ENCODE data around the gene MYL6B.

The MYL6B gene

GRCh38 chr12:56204275-56204674 is 51.9 kb downstream of the MYL6B start:
- Histone ChIP-seq H3K27ac (no peak overlapping the region), H3K36me3 (ENCODE audit: insufficient read depth) (no peaks in the 10 kb centered on the region)

GRCh38 chr12:56205445-56205844 is 53.1 kb downstream of the MYL6B start:
- H3K27me3 ChIP-seq (ENCODE audit: insufficient read depth, low read depth) = no peaks in the 10 kb centered on the region
- TF ChIP-seq, protein P1, sequence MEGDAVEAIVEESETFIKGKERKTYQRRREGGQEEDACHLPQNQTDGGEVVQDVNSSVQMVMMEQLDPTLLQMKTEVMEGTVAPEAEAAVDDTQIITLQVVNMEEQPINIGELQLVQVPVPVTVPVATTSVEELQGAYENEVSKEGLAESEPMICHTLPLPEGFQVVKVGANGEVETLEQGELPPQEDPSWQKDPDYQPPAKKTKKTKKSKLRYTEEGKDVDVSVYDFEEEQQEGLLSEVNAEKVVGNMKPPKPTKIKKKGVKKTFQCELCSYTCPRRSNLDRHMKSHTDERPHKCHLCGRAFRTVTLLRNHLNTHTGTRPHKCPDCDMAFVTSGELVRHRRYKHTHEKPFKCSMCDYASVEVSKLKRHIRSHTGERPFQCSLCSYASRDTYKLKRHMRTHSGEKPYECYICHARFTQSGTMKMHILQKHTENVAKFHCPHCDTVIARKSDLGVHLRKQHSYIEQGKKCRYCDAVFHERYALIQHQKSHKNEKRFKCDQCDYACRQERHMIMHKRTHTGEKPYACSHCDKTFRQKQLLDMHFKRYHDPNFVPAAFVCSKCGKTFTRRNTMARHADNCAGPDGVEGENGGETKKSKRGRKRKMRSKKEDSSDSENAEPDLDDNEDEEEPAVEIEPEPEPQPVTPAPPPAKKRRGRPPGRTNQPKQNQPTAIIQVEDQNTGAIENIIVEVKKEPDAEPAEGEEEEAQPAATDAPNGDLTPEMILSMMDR (conservative IDR thresholded peaks at IDR 0.05; ENCODE audit: low read depth, low read length) = peak; percentile 39
- H3K4me3 ChIP-seq (IDR thresholded peaks at IDR 0.05; ENCODE audit: insufficient read depth, low read depth, low read length) = no peak overlapping the region
- no peak overlapping the region for H3K27ac ChIP-seq
- no peaks in the 10 kb centered on the region; the same call in 1 of the 2 replicates for H3K36me3 ChIP-seq (ENCODE audit: insufficient read depth)
- no peak overlapping the region for H2AFZ ChIP-seq (ENCODE audit: low read depth)
- H4K20me1 ChIP-seq (ENCODE audit: insufficient read depth) = no peaks in the 10 kb centered on the region
- H3K9ac ChIP-seq = no peak overlapping the region
- no peak overlapping the region for H3K4me2 ChIP-seq
- H3K79me2 ChIP-seq (ENCODE audit: insufficient read depth, low read depth) = no peaks in the 10 kb centered on the region
- peaks cover 5% of the 10 kb centered on the region for H3K4me1 ChIP-seq (ENCODE audit: low read depth, poor library complexity, severe bottlenecking)

More at GRCh38 chr12:56204275-56204674, 51.9 kb downstream of the MYL6B start:
- Histone ChIP-seq H3K79me2 (ENCODE audit: insufficient read depth, low read depth) (no peaks in the 10 kb centered on the region), H3K9ac (no peak overlapping the region), H4K20me1 (ENCODE audit: insufficient read depth) (no peaks in the 10 kb centered on the region), H3K27me3 (ENCODE audit: insufficient read depth, low read depth) (no peaks in the 10 kb centered on the region), H3K4me3 (IDR thresholded peaks at IDR 0.05; ENCODE audit: insufficient read depth, low read depth, low read length) (no peak overlapping the region), H2AFZ (ENCODE audit: low read depth) (no peak overlapping the region), H3K4me1 (ENCODE audit: low read depth, poor library complexity, severe bottlenecking) (peaks cover 5% of the 10 kb centered on the region), H3K4me2 (no peak overlapping the region)
- TF ChIP-seq, protein P1 (conservative IDR thresholded peaks at IDR 0.05; ENCODE audit: low read depth, low read length) = no peak

- H3K79me2 ChIP-seq (ENCODE audit: insufficient read depth, low read depth) = no peaks in the 10 kb centered on the region
- no peak overlapping the region for H3K9ac ChIP-seq
- no peaks in the 10 kb centered on the region; the same call in 1 of the 2 replicates for H3K36me3 ChIP-seq (ENCODE audit: insufficient read depth)
- no peak overlapping the region for H3K4me3 ChIP-seq (IDR thresholded peaks at IDR 0.05; ENCODE audit: insufficient read depth, low read depth, low read length)
- H3K4me2 ChIP-seq = no peak overlapping the region
- no peak overlapping the region for H3K27ac ChIP-seq
- H3K4me1 ChIP-seq (ENCODE audit: low read depth, poor library complexity, severe bottlenecking) = peaks cover under 1% of the 10 kb centered on the region
- no peak overlapping the region for H2AFZ ChIP-seq (ENCODE audit: low read depth)
- TF ChIP-seq, protein P1 (conservative IDR thresholded peaks at IDR 0.05; ENCODE audit: low read depth, low read length) = peak; percentile 75
- H3K27me3 ChIP-seq (ENCODE audit: insufficient read depth, low read depth) = no peaks in the 10 kb centered on the region
- H4K20me1 ChIP-seq (ENCODE audit: insufficient read depth) = no peaks in the 10 kb centered on the region
Observed at GRCh38 chr12:56206452-56207166, 54.2 kb downstream of the MYL6B start.

Data from KMS-11 (cell line).